Measurements from ENCODE around the gene EIF2AK2.

- TF ChIP-seq NR2C2 (IDR thresholded peaks at IDR 0.05; ENCODE audit: borderline replicate concordance, control insufficient read depth, insufficient read length, low read depth), result no peak
- no peak for TF ChIP-seq LARP7 (IDR thresholded peaks at IDR 0.05)
- no peak for TF ChIP-seq CTCF (IDR thresholded peaks at IDR 0.05 in 2 of 3, conservative IDR thresholded peaks at IDR 0.05 in 1 of 3; ENCODE audit: control insufficient read depth in 2 of 3, extremely low read depth in 1 of 3, insufficient read depth in 1 of 3, low read depth in 3 of 3, low read length in 3 of 3)
- no peak for TF ChIP-seq SP1 (IDR thresholded peaks at IDR 0.05; ENCODE audit: low read depth, low read length)
- TF ChIP-seq BMI1 (IDR thresholded peaks at IDR 0.05; ENCODE audit: borderline replicate concordance), result no peak
- no peak for TF ChIP-seq NRF1 (conservative IDR thresholded peaks at IDR 0.05; ENCODE audit: low read depth, low read length)
- TF ChIP-seq HDAC2 (IDR thresholded peaks at IDR 0.05), result no peak
- TF ChIP-seq SUZ12 (IDR thresholded peaks at IDR 0.05; ENCODE audit: unreplicated experiment), result no peak
- TF ChIP-seq CHD2 (IDR thresholded peaks at IDR 0.05; ENCODE audit: borderline replicate concordance, low read depth, low read length), result no peak
- no peak for TF ChIP-seq ELK1 (IDR thresholded peaks at IDR 0.05; ENCODE audit: low read depth, low read length)
- TF ChIP-seq ZNF207 (IDR thresholded peaks at IDR 0.05; ENCODE audit: borderline replicate concordance), result no peak
- TF ChIP-seq POLR2A (IDR thresholded peaks at IDR 0.05; ENCODE audit: low read depth, low read length), result no peak
- no peak for TF ChIP-seq TAF1 (IDR thresholded peaks at IDR 0.05; ENCODE audit: borderline replicate concordance, low read depth, low read length)
Observed at GRCh38 chr2:37061013-37061711, 95.6 kb downstream of the EIF2AK2 start.

Measured in GM12878 (cell line).